Subcutaneous adipose tissue (tissue), 4 donors: ENCODE results near the gene NRF1. TPM values are rescaled to one million over a fixed set of nuclear protein-coding genes. Genes with fewer than 3 reads are reported as not detected.

Experiments used
- CTCF ChIP-seq: fragments of 450-650 bp; IDR thresholded peaks from one replicate; pipeline ENCODE4 v1.5.1; 2016; ENCODE audit warnings: low read depth, mild to moderate bottlenecking, control low read depth, antibody characterized with exemption, moderate library complexity
- total RNA-seq, 4 donors: library from RNA; depleted of rRNA; stranded (reverse); fragments of >200 nt; gene quantifications; one replicate each; pipeline ENCODE4 v1.1.0, GENCODE V29; 2016

The NRF1 gene
- total RNA-seq, 4 donors from 2014 or later = 12.8 to 26.7 (median 19.9) TPM

- no peak for TF ChIP-seq CTCF
Measured at GRCh38 chr7:129574487-129574886, 37.0 kb upstream of the NRF1 start.

GRCh38 chr7:129575699-129576098 lies 35.8 kb upstream of the NRF1 start:
- TF ChIP-seq CTCF = no peak

GRCh38 chr7:129576138-129576537 lies 35.4 kb upstream of the NRF1 start:
- TF ChIP-seq CTCF = no peak

- TF ChIP-seq CTCF = no peak
Measured at GRCh38 chr7:129578829-129579228, 32.7 kb upstream of the NRF1 start.

GRCh38 chr7:129588268-129588667 lies 23.3 kb upstream of the NRF1 start:
- TF ChIP-seq CTCF = no peak

- TF ChIP-seq CTCF = no peak
Measured at GRCh38 chr7:129591868-129592267, 19.7 kb upstream of the NRF1 start.

GRCh38 chr7:129597672-129598071 lies 13.8 kb upstream of the NRF1 start:
- TF ChIP-seq CTCF = no peak
